ENCODE data around the gene ABCF2. TPM values are rescaled to one million over a fixed set of nuclear protein-coding genes. Genes with fewer than 3 reads are reported as not detected.

ABCF2 gene
- total and polyA plus RNA-seq, 2 of the 4 experiments (the other 2 are of a cell fraction), result 46.2 to 103 TPM

GRCh38 chr7:151261529-151261928, 34.5 kb upstream of the ABCF2 start:
- H2BK15ac ChIP-seq (ENCODE audit: low read depth, low read length), result no peak overlapping the region
- H2BK5ac ChIP-seq (ENCODE audit: low read depth, low read length, poor library complexity, severe bottlenecking), result no peak overlapping the region
- no peak overlapping the region for H3K4ac ChIP-seq (ENCODE audit: low read depth, low read length)
- H3K9me3 ChIP-seq (ENCODE audit: control insufficient read depth, insufficient read depth, low read length), result no peaks in the 10 kb centered on the region
- H3K9me1 ChIP-seq (ENCODE audit: insufficient read depth, low read length), result no peaks in the 10 kb centered on the region
- no peak for ATAC-seq (ENCODE audit: low read depth)
- no peak for DNase-seq
- H3K27me3 ChIP-seq (ENCODE audit: control insufficient read depth, insufficient read depth, low read length), result peaks cover 49% of the 10 kb centered on the region
- dilution Hi-C loops (cut with HindIII; ENCODE audit: low sequenced_read_pairs, unreplicated experiment), result no loop called here
- H2AFZ ChIP-seq (replicated peaks; ENCODE audit: low read length, poor library complexity), result no peak overlapping the region
- H3K79me1 ChIP-seq (ENCODE audit: low read depth in 1 of 2, low read length in 2 of 2), result no peaks in the 10 kb centered on the region
- no peak overlapping the region for H2AK9ac ChIP-seq (replicated peaks; ENCODE audit: low read depth, low read length, poor library complexity)
- no peaks in the 10 kb centered on the region for H4K20me1 ChIP-seq (ENCODE audit: insufficient read depth, low read length)
- H3K18ac ChIP-seq (ENCODE audit: low read depth, low read length), result no peak overlapping the region
- no peak overlapping the region for H3K27ac ChIP-seq (ENCODE audit: insufficient read depth, low read length)
- POLR2A ChIA-PET (ENCODE audit: unreplicated experiment), result no interaction called here
- H3K56ac ChIP-seq (ENCODE audit: extremely low read depth, insufficient read depth, low read length), result no peak overlapping the region
- H4K5ac ChIP-seq (ENCODE audit: low read depth, low read length), result no peak overlapping the region
- no peak overlapping the region for H4K91ac ChIP-seq (ENCODE audit: insufficient read depth, low read depth, low read length)
- no peak overlapping the region for H2BK20ac ChIP-seq (ENCODE audit: low read depth, low read length)
- intact Hi-C loops (cut with micrococcal nuclease), result no loop called here
- H3K4me2 ChIP-seq (ENCODE audit: low read depth, low read length), result no peak overlapping the region
- H2BK120ac ChIP-seq (ENCODE audit: low read depth, low read length), result no peak overlapping the region
- no peaks in the 10 kb centered on the region for H3K36me3 ChIP-seq (ENCODE audit: control insufficient read depth, insufficient read depth, low read length)
- in situ Hi-C loops (cut with MboI; ENCODE audit: low sequenced_read_pairs), result no loop called here
- no peaks in the 10 kb centered on the region for H3K4me1 ChIP-seq (ENCODE audit: control insufficient read depth, insufficient read depth, low read length)
- no TSS peak for BruUV-seq (replicated peaks)
- H3K9ac ChIP-seq (ENCODE audit: low read depth, low read length), result no peak overlapping the region
- no peak overlapping the region for H3K14ac ChIP-seq (replicated peaks; ENCODE audit: low read depth, low read length)
- TF ChIP-seq FOS (IDR thresholded peaks at IDR 0.05; ENCODE audit: low read depth, low read length) (no peak), BHLHE40 (IDR thresholded peaks at IDR 0.05; ENCODE audit: low read depth, low read length) (no peak), MAZ (IDR thresholded peaks at IDR 0.05; ENCODE audit: borderline replicate concordance, low read depth, low read length) (no peak), SMC3 (IDR thresholded peaks at IDR 0.05; ENCODE audit: low read depth, low read length) (no peak), CTCF (conservative IDR thresholded peaks at IDR 0.05; ENCODE audit: low read depth, low read length) (no peak), MXI1 (IDR thresholded peaks at IDR 0.05; ENCODE audit: borderline replicate concordance, low read depth, low read length) (no peak), CHD1 (IDR thresholded peaks at IDR 0.05; ENCODE audit: low read depth, low read length) (no peak), RAD21 (IDR thresholded peaks at IDR 0.05; ENCODE audit: low read length) (no peak), ELK1 (IDR thresholded peaks at IDR 0.05; ENCODE audit: borderline replicate concordance, low read depth, low read length) (no peak), USF2 (IDR thresholded peaks at IDR 0.05; ENCODE audit: low read depth, low read length) (no peak), POLR2A (IDR thresholded peaks at IDR 0.05; ENCODE audit: low read depth, low read length) (no peak)
- WGBS, 2 experiments (ENCODE audit: extremely low coverage in 2 of 2, insufficient read length in 1 of 2), result 24% methylated on average over 10 of the region's 10 CpGs; no CpG with 5 or more reads in 1 of the 2 experiments
- H3K23ac ChIP-seq (ENCODE audit: low read depth, low read length), result no peak overlapping the region
- CTCF ChIA-PET, result no interaction called here
- H2AK5ac ChIP-seq (ENCODE audit: low read depth, low read length), result no peak overlapping the region
- no peak overlapping the region for H4K8ac ChIP-seq (ENCODE audit: low read depth in 2 of 2, low read length in 2 of 2)
- H3K4me3 ChIP-seq (ENCODE audit: insufficient read depth, low read depth, low read length), result no peak overlapping the region

Data from IMR-90 (cell line).